ENCODE data around the gene FAM162B.
A peak's percentile ranks its signal among the peaks of the same experiment; 100 is the strongest.

Gene FAM162B

DNA sequence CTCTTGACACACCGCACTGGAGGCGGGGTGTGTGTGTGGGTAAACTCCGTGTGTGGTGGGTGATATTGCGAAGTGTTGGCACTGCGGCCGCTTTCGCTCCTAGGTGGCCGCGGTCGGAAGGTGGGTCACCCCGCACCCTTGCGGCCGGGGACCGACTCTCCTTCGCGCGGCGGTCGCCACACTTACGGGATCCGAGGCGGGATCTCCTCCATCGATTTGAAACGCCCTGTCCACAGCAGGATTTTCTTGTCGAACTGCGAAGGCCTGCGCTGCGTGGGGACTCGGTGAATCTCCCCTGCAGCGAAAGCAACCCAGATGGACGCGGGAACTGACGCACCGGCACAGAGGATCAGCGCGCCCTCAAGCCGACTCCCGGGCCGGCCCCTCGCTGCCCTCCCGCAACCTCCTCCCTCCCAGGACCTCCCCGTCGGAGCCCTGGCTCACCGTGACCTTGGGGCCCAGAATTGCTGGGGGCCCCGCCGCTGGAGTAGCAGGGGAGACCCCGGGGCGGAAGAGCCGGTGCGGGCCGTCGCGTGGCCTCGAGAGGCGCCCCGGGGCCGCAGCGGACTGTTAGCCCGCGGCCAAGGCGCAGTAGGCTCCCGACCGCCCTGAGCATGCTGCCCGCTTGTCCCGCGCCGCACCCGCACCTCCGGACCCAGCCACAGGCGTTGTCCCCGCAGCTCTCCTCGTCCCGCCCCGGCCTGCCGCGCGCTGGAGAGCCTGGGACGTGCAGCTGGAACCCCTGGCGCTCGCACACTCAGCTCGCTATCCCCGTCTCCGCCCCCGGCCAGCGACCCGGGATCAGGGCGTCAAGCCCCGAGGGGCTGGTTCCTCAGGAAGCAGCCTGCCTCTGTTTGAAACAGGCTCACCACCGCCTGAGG, at the start of gene FAM162B:
TSS of gene FAM162B (minus strand) at position 759 of the 881 bp plus-strand sequence. CDS start at position 616, 143 bp downstream.
- TF ChIP-seq, protein P1, sequence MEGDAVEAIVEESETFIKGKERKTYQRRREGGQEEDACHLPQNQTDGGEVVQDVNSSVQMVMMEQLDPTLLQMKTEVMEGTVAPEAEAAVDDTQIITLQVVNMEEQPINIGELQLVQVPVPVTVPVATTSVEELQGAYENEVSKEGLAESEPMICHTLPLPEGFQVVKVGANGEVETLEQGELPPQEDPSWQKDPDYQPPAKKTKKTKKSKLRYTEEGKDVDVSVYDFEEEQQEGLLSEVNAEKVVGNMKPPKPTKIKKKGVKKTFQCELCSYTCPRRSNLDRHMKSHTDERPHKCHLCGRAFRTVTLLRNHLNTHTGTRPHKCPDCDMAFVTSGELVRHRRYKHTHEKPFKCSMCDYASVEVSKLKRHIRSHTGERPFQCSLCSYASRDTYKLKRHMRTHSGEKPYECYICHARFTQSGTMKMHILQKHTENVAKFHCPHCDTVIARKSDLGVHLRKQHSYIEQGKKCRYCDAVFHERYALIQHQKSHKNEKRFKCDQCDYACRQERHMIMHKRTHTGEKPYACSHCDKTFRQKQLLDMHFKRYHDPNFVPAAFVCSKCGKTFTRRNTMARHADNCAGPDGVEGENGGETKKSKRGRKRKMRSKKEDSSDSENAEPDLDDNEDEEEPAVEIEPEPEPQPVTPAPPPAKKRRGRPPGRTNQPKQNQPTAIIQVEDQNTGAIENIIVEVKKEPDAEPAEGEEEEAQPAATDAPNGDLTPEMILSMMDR (IDR thresholded peaks at IDR 0.05; ENCODE audit: low read depth, low read length, missing control alignments), result no peak
- Histone ChIP-seq H3K4me3 (ENCODE audit: low read depth, low read length) (peak within 1 kb of the TSS; percentile 68), H3K27ac (no peak within 1 kb of the TSS), H3K36me3 (replicated peaks) (no peaks in the 10 kb centered on the region), H3K27me3 (replicated peaks) (no peaks in the 10 kb centered on the region)
- peak; percentile 14 for DNase-seq
- in situ Hi-C loops (cut with HindIII; ENCODE audit: low pct_ligation_motif_present, low sequenced_read_pairs), result no loop called here

DNA sequence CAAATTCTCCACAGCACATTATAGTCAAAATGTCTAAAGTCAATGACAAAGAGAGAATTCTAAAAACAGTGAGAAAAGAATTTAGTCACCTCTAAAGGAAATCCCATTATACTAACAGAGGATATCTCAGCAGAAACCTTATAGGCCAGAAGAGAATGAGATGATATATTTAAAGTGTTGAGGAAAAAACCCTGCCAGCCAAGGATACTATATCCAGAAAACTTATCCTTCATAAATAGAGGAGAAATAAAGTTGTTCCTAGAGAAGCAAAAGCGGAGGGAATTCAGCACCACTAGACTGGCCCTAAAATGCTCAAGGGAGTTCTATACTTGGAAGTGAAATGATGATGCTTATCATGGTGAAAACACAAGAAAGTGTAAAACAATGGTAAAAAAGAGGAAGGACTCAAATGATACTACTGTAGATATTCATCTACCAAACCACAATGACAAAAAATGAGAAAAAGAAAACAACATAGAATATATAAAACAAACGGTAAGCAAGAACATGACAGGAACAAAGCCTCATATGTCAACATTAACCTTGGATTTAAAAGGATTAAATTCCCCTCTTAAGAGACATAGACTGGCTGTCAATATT, 46.6 kb upstream of the FAM162B start:
- in situ Hi-C loops (cut with HindIII; ENCODE audit: low pct_ligation_motif_present, low sequenced_read_pairs), result no loop called here
- DNase-seq, result no peak
- Histone ChIP-seq H3K36me3 (replicated peaks) (no peaks in the 10 kb centered on the region), H3K27me3 (replicated peaks) (no peaks in the 10 kb centered on the region), H3K27ac (no peak overlapping the region), H3K4me3 (ENCODE audit: low read depth, low read length) (no peak overlapping the region)
- TF ChIP-seq, protein P1 (IDR thresholded peaks at IDR 0.05; ENCODE audit: low read depth, low read length, missing control alignments), result no peak

- Histone ChIP-seq H3K27ac (no peak overlapping the region), H3K36me3 (replicated peaks) (no peaks in the 10 kb centered on the region), H3K4me3 (ENCODE audit: low read depth, low read length) (no peak overlapping the region), H3K27me3 (replicated peaks) (no peaks in the 10 kb centered on the region)
- DNase-seq, result no peak
- in situ Hi-C loops (cut with HindIII; ENCODE audit: low pct_ligation_motif_present, low sequenced_read_pairs), result no loop called here
- TF ChIP-seq, protein P1 (IDR thresholded peaks at IDR 0.05; ENCODE audit: low read depth, low read length, missing control alignments), result no peak
Measured at GRCh38 chr6:116801971-116802370, 36.5 kb upstream of the FAM162B start.

GRCh38 chr6:116799945-116800344, 34.4 kb upstream of the FAM162B start:
- Histone ChIP-seq H3K27ac (no peak overlapping the region), H3K36me3 (replicated peaks) (no peaks in the 10 kb centered on the region), H3K27me3 (replicated peaks) (no peaks in the 10 kb centered on the region), H3K4me3 (ENCODE audit: low read depth, low read length) (no peak overlapping the region)
- in situ Hi-C loops (cut with HindIII; ENCODE audit: low pct_ligation_motif_present, low sequenced_read_pairs), result no loop called here
- no peak for DNase-seq
- TF ChIP-seq, protein P1 (IDR thresholded peaks at IDR 0.05; ENCODE audit: low read depth, low read length, missing control alignments), result no peak

- Histone ChIP-seq H3K4me3 (ENCODE audit: low read depth, low read length) (no peak overlapping the region), H3K36me3 (replicated peaks) (no peaks in the 10 kb centered on the region), H3K27ac (no peak overlapping the region), H3K27me3 (replicated peaks) (no peaks in the 10 kb centered on the region)
- DNase-seq, result no peak
- in situ Hi-C loops (cut with HindIII; ENCODE audit: low pct_ligation_motif_present, low sequenced_read_pairs), result no loop called here
- TF ChIP-seq, protein P1 (IDR thresholded peaks at IDR 0.05; ENCODE audit: low read depth, low read length, missing control alignments), result no peak
Measured at GRCh38 chr6:116797585-116797984, 32.1 kb upstream of the FAM162B start.
